ENCODE results near the gene IL12RB2.

DNA sequence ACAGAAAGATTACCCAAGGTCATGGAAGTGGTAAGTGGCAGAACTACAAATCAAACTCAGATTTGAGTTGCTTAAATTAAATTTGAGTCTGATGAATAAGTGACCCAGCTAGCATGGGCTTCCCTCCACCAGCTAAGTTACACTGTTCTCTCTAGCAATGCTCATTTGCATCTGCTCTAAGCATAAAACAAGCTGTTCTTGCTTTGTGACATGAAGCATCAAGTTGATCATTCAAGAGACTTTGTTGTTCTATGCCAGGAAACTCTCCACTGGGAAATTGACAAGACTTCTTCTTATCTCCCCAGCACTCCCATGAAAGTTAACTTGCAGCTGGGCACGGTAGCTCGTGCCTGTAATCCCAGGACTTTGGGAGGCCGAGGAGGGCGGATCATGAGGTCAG is 73.5 kb downstream of the IL12RB2 start:
- TF ChIP-seq, protein P1, sequence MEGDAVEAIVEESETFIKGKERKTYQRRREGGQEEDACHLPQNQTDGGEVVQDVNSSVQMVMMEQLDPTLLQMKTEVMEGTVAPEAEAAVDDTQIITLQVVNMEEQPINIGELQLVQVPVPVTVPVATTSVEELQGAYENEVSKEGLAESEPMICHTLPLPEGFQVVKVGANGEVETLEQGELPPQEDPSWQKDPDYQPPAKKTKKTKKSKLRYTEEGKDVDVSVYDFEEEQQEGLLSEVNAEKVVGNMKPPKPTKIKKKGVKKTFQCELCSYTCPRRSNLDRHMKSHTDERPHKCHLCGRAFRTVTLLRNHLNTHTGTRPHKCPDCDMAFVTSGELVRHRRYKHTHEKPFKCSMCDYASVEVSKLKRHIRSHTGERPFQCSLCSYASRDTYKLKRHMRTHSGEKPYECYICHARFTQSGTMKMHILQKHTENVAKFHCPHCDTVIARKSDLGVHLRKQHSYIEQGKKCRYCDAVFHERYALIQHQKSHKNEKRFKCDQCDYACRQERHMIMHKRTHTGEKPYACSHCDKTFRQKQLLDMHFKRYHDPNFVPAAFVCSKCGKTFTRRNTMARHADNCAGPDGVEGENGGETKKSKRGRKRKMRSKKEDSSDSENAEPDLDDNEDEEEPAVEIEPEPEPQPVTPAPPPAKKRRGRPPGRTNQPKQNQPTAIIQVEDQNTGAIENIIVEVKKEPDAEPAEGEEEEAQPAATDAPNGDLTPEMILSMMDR (conservative IDR thresholded peaks at IDR 0.05; ENCODE audit: low read depth, low read length): no peak
- TF ChIP-seq EZH2 (IDR thresholded peaks at IDR 0.05; ENCODE audit: low read length, unreplicated experiment): no peak
- TF ChIP-seq EZH2phosphoT487 (IDR thresholded peaks at IDR 0.05; ENCODE audit: borderline replicate concordance, low read length): no peak
